Osteocyte (in vitro differentiated cells): ENCODE measurements around the gene DNAJA2. TPM values are rescaled to one million over a fixed set of nuclear protein-coding genes. Genes with fewer than 3 reads are reported as not detected.

Source experiments
- DNase-seq: peaks from one replicate; pipeline ENCODE4 v3.0.0; 2021; ENCODE audit warnings: mixed read lengths; ENCODE audit not compliant: unreplicated experiment; ENCODE audit errors: extremely low spot score
- H3K27ac Mint-ChIP-seq: one replicate; pipeline ENCODE4 v1.8.0; 2021; ENCODE audit warnings: mild to moderate bottlenecking, mixed read lengths; ENCODE audit not compliant: unreplicated experiment
- H3K27me3 Mint-ChIP-seq: one replicate; pipeline ENCODE4 v1.8.0; 2021; ENCODE audit warnings: mixed read lengths; ENCODE audit not compliant: unreplicated experiment
- H3K36me3 Mint-ChIP-seq: one replicate; pipeline ENCODE4 v1.8.0; 2021; ENCODE audit warnings: mixed read lengths; ENCODE audit not compliant: unreplicated experiment
- H3K4me1 Mint-ChIP-seq: one replicate; pipeline ENCODE4 v1.8.0; 2021; ENCODE audit warnings: mixed read lengths; ENCODE audit not compliant: unreplicated experiment
- H3K4me3 Mint-ChIP-seq: one replicate; pipeline ENCODE4 v1.8.0; 2021; ENCODE audit warnings: mild to moderate bottlenecking, moderate library complexity, mixed read lengths; ENCODE audit not compliant: unreplicated experiment
- H3K9me3 Mint-ChIP-seq: one replicate; pipeline ENCODE4 v1.8.0; 2021; ENCODE audit warnings: mixed read lengths; ENCODE audit not compliant: unreplicated experiment
- long read RNA-seq: library from polyadenylated mRNA; unstranded; transcript quantifications from one replicate; pipeline ENCODE4 v2.0.0, GENCODE V29; 2021
- total RNA-seq: library from RNA; stranded (reverse); gene quantifications from 2 replicates; pipeline ENCODE4 v1.2.1, GENCODE V29; 2021
- TF ChIP-seq, protein P1 (sequence below): fragments of 200-600 bp; sonication (generic); IDR thresholded peaks from 2 replicates; pipeline ENCODE4 v1.5.0; 2021; ENCODE audit warnings: antibody characterized with exemption, mild to moderate bottlenecking, moderate library complexity

DNAJA2 gene
- total RNA-seq: 60.2 and 63.5 TPM in 2 replicates
- long read RNA-seq, transcript DNAJA2-201 (9 exons, 3,122 nt): major isoform, 501 of 530 reads
- long read RNA-seq, partial matches to known transcripts: 13 of 530 reads
- long read RNA-seq, other reads (novel, unspliced or antisense): 15 of 530 reads

DNA sequence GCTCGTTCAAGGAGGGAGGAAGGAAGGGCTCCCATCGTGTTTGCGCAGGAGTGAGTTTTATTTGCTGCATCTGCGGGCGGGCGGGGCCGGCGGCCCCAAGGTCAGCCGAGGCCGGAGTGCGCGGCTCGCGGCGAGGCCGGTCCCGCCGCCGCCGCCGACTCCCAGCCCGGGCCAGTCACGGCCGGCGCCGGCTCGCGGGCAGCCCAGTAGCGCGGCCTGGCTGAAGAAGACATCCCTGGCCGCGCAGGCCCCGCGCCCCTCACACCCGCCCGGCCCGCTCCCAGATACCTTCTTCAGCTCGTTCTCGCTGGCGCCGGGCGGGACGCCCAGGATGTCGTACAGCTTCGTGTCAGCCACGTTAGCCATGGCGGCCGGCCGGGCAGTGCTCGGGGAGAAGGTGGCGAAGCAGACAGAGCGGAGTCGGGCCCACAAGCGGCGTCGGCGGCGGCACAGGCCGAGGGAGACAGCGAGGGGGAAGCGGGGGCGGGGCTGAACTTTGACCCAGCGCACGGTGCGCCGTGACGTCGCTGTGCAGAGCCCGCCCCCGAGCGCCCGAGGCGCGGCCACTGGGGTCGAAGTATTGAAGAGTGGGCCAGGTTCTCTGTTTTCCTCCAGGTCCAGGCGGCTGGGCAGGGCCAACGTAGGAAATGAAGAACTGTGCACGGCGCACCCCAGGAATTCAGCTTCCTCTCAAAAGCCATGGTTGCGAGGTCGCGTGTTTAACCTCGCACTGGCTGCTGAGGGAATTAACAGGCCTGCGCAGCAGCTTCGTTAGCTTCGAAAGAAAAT is at the start of gene DNAJA2:
Gene DNAJA2 (minus strand): TSS at position 468 of the 789 bp plus-strand sequence. CDS start 102 bp downstream, at position 366.
- peak within 1 kb of the TSS; percentile 97 for H3K27ac Mint-ChIP-seq
- TF ChIP-seq, protein P1, sequence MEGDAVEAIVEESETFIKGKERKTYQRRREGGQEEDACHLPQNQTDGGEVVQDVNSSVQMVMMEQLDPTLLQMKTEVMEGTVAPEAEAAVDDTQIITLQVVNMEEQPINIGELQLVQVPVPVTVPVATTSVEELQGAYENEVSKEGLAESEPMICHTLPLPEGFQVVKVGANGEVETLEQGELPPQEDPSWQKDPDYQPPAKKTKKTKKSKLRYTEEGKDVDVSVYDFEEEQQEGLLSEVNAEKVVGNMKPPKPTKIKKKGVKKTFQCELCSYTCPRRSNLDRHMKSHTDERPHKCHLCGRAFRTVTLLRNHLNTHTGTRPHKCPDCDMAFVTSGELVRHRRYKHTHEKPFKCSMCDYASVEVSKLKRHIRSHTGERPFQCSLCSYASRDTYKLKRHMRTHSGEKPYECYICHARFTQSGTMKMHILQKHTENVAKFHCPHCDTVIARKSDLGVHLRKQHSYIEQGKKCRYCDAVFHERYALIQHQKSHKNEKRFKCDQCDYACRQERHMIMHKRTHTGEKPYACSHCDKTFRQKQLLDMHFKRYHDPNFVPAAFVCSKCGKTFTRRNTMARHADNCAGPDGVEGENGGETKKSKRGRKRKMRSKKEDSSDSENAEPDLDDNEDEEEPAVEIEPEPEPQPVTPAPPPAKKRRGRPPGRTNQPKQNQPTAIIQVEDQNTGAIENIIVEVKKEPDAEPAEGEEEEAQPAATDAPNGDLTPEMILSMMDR: no peak
- no peaks in the 10 kb centered on the region for H3K9me3 Mint-ChIP-seq
- peaks cover 30% of the 10 kb centered on the region for H3K4me1 Mint-ChIP-seq
- DNase-seq: peak; percentile 97
- peaks cover 19% of the 10 kb centered on the region for H3K36me3 Mint-ChIP-seq
- peak within 1 kb of the TSS; percentile 91 for H3K4me3 Mint-ChIP-seq
- no peaks in the 10 kb centered on the region for H3K27me3 Mint-ChIP-seq

DNA sequence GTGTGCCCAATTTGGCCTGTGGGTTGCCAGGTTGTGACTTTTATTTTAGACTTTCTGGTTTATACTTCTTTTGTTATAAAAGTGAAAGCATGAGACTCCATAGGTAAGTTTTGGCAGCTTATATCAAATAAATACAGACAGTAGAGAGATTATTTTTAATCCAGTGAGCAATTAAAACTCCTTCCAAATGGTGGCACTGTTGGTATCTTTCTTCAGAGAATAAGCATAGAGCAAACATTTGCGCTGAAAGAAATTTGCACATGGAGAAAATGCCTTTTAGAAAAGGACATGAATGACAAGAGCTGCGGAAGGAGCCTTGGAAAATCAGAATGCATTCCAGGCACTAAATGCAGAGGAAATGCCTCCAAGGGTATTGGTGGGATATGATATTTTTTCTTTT is 46.1 kb upstream of the DNAJA2 start:
- TF ChIP-seq, protein P1: peak; percentile 21
- Mint-ChIP-seq H3K27ac (no peak overlapping the region), H3K4me1 (no peaks in the 10 kb centered on the region), H3K4me3 (no peak overlapping the region), H3K27me3 (peaks cover 14% of the 10 kb centered on the region), H3K9me3 (no peaks in the 10 kb centered on the region), H3K36me3 (no peaks in the 10 kb centered on the region)
- no peak for DNase-seq

DNA sequence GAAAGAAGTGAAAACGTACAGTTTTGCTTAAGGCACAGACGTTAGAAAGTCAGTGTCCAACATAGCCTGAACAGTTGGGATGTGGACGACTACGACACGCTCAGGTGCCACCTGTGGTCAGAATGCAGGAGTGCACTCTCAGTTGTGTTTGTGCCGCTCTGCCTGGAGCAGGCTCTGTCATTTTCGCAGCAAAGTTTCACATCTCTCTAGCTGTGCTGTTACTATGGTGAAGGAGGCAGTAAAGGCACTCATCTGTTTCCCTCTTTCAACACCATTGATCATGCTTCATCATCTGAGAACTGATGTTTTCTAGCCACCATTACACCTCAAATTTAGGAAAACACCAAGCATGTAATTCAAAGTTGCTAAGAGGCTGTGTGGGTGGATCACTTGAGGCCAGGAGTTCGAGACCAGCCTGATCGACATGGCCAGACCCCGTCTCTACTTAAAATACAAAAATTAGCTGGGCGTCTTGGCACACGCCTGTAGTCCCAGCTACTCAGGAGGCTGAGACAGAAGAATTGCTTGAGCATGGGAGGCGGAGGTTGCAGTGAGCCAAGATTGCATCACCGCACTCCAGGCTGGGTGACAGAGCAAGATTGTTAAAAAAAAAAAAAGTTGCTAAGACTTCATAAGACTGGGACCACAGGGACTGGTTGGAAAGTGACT is 44.9 kb upstream of the DNAJA2 start:
- no peak for DNase-seq
- Mint-ChIP-seq H3K4me1 (no peaks in the 10 kb centered on the region), H3K27me3 (peaks cover 14% of the 10 kb centered on the region), H3K27ac (no peak overlapping the region), H3K9me3 (no peaks in the 10 kb centered on the region), H3K36me3 (no peaks in the 10 kb centered on the region), H3K4me3 (no peak overlapping the region)
- TF ChIP-seq, protein P1: peak; percentile 30

DNA sequence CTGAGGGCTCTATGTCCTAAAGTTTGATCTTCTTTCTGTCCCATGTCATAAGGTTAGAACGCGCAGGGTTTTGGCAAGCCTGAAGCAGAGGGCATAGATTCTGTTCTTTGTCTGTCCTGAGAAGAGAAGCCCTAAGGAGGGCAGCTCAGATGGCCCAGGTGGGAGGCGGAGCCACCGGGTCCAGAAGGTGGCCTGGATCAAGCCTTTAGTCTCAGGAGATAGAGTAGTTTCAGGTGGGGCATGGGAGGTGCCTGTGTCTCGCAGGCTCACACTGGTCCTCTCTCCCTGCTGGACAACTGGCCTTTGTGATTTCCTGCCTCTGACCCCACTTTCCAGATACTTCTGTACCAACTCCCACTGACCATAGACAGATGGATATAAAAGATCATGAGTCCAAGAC is 44.2 kb upstream of the DNAJA2 start:
- H3K4me3 Mint-ChIP-seq: no peak overlapping the region
- H3K27me3 Mint-ChIP-seq: peaks cover 14% of the 10 kb centered on the region
- H3K9me3 Mint-ChIP-seq: no peaks in the 10 kb centered on the region
- H3K4me1 Mint-ChIP-seq: no peaks in the 10 kb centered on the region
- no peaks in the 10 kb centered on the region for H3K36me3 Mint-ChIP-seq
- no peak for DNase-seq
- H3K27ac Mint-ChIP-seq: no peak overlapping the region
- TF ChIP-seq, protein P1: no peak

DNA sequence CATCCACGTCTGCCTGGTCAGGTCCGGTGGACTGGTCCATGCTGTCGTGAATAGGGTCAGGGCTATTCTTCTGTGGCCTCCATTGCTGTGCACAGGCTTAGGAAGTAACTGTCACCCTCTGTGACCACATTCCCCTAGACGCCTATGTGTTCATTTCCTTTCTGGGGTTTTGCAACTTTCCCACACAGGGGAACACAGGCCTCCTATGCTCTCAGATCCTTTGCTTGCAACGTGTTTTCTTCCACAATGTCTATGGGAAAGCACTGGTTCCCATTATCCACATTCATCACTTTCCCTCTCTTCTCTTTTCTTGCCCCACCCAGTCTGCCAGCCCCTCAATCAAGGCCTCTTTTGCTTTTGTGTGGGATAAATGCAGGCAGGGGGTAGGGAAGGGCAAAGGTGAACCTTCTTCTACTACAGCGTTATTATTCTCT is 43.2 kb upstream of the DNAJA2 start:
- Mint-ChIP-seq H3K4me3 (no peak overlapping the region), H3K4me1 (no peaks in the 10 kb centered on the region), H3K27ac (no peak overlapping the region), H3K27me3 (peaks cover 16% of the 10 kb centered on the region), H3K9me3 (no peaks in the 10 kb centered on the region), H3K36me3 (no peaks in the 10 kb centered on the region)
- no peak for DNase-seq
- TF ChIP-seq, protein P1: no peak
